Stimulated activated CD8-positive, alpha-beta memory T cell treated with anti-CD3 and anti-CD28 coated beads, Interleukin-2, amount 100 ng/mL, for 48 hours (primary cell): ENCODE results near the gene TRPM1.

Experiments used
- DNase-seq, 2 donors: peaks; one replicate each; pipeline ENCODE4 v3.0.0-alpha.2; 2020; ENCODE audit warnings: low read depth in 2 of 2

The TRPM1 gene

DNA sequence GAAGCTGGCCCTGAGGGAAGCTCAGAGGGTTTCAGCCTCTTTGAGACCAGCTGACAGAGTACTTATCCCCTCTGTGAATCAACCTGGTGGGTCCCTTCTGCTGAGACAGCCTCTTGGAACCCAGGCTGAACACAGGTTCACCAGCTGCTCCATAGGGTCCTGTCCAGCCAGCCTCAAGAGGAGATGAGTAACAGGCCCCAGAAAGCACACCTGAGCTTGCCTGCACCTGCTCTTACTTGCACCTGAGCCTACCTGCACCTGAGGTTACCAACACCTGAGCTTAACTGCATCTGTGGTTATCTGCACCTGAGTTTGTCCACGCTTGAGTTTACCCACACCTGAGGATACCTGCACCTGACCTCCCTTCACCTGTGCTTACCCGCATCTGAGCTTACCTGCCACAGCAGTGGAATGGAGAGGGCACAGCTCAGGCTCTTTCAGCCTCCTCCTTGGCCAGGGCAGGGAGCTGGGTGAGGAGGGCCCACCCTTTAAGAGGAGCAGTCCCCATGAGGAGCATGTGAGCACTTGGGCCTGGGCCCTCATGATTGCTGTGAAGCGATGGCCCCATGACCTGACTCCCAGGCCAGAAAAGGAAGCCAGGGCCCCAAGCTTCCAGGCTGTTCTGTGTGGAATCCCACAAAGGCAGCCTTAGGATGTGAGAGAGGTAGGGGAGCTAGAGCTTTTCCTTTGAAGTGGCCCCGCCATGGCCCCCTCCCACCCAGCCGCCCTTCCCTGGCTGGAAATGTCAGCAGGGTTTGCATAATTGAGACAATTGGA lies at the start of gene TRPM1:
Gene TRPM1, minus strand, starts transcription at position 464 of the 777 bp plus-strand sequence. CDS start 20,370 bp downstream, outside the sequence.
- no peak for DNase-seq

DNA sequence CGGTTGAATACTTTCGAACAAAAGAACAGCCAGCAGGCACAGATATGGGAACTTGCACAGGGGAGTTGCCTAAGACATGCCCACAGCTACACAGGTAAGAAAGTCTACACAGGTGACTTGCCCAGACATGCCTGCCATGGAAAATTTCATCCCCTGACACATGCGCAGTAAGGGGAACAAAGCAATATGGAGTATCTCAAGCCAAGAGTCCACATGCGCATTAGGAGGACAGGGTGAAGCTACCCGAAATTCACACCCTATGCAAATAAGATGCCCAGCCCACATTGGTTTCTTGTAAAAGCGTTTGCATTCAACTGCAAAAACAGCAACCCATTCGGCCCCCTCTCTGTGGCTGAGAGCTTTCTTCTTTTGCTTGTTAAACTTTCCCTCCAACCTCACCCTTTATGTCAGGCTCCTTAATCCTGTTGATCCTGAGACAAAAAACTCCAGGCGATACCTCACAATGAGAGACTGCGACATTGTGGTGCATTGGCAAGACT lies 49.3 kb upstream of the TRPM1 start:
- no peak for DNase-seq

DNA sequence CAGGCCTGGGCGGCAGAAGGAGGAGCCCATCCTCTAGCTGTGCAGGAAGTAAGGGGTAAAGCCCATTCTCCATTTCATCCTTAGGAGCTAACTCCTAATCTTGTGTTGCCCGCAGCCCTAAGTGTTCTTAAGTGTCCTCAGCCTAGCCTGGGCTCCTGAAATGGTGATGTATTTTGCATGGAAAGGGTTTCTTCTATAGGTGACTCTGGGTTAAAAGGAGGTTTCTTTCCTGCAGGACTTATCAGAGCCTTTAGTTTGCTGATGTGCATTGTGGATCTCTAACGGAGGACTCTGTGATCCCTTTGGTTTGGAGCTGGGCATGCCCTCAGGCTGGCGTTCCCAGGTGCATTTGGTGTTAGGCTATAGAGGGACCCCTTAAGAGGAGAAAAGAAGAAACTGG lies 48.5 kb upstream of the TRPM1 start:
- DNase-seq = no peak

DNA sequence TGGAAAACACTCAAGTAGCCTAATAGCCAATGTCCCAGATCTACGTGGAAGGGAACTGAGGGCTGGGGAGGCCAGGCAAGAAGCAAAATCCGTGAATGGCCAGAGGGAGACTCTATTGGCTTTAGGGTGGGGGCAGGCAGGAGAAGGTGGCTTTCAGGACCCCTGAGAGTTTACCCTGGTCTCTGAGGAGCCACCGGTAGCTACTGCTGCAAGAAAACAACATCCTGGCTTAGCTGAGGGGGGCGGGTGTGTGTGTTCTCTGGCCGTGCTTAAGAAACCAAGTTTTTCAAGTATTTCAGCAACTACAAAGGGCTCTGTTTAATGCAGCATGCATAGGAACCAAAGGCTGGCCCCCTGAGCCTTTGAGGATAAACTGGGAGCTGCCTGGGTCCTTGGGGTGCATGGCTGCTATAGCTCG lies 47.6 kb upstream of the TRPM1 start:
- DNase-seq = no peak

DNA sequence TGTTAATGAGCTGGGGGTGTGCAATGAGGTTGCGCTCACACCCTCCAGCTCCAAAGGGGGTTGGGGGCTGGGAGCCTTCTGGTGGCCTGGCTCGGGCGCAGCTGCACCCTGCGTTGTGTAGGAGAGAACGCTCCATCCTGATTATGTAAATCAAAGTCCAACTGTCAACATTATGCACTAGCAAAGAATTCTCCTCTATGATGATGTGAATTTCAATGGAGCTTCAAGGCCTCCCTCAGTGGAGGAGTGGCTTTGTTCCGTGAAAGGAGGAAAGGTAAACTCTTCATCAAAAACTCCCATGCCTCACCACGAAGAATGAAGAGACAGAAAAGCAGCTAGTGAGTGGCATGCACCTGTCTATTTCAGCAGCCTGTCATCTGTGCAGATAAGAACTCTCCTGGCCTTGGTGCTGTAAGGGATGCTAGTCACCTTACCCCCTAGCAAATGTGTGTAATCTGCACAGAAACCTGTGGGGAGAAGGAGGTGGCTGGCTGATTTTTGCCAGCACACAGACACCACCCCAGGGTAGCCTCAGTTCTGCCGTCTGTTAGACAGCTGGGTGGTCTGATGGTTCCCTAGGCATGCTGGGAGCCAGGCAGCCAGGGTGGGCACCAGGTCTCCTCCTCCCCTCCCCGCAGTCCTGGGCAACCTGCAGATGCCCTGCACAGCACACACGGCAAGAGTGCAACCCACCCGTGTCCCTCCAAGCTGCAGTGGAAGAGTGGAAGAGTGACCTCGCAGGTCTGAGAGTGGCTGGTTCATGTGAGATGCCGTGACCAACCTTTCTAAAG lies 47.0 kb upstream of the TRPM1 start:
- DNase-seq = no peak

DNA sequence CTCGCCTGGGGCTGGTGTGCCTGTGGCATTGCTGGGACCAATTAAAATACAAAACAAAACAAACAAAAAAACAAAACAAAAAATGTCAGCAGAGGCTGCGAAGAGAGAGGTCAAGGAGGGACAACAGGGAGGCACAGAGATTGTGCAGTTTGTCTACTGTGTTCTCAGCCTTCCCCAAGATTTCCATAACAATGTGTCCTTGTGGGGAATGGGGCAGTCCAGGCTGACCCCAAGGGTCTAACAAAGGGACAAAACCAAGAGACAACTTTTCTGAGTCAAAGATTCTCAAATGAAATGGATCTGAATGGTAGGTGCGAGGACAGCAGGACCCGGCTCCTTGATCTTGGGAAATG lies 46.4 kb upstream of the TRPM1 start:
- no peak for DNase-seq

DNA sequence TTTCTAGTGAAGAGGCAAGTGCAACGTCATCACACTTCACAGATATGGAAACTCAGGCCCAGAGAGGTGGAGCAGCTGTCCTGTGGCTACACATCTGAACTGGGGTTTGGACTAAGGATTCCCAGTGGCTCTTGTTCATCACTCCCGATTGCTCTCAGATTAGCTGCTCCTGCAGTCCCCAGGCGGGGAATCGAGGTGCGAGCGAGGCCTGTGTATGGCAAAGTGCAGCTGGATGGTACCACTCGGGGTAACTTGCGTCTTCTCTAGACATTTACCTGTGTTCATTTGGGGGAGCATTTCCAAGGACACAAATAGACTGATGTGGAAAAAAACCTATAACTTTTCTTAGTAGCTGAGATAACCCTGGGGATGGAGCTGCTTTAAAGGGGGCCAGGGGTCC lies 45.9 kb upstream of the TRPM1 start:
- no peak for DNase-seq

DNA sequence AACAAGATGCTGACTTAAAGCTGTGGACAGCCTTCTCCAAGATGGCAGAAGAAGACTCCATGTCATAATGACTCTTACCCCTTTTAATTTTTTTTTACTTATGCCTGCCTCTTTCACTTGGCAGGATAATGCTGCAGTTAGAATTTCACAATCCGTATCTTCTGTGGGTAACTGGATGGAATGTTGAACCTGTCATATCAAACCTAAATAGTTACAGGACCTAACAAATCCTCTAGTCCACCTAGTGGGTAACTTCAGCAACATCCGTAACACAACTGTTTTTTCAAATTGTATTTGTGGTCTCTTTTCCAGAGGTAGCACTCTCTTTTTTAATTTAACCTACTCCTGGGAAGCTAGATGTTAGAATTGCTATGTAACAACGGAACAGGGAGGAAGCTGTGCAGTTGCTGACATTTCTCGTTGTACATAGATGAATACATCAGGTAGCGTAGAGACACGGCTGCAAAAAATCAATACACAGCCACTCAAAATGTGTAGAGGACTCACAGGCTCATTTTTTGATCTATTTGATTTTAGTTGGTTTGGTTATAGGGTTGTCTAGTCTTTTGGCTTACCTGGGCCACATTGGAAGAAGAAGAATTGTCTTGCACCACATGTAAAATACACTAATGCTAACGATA lies 43.9 kb upstream of the TRPM1 start:
- DNase-seq = no peak

DNA sequence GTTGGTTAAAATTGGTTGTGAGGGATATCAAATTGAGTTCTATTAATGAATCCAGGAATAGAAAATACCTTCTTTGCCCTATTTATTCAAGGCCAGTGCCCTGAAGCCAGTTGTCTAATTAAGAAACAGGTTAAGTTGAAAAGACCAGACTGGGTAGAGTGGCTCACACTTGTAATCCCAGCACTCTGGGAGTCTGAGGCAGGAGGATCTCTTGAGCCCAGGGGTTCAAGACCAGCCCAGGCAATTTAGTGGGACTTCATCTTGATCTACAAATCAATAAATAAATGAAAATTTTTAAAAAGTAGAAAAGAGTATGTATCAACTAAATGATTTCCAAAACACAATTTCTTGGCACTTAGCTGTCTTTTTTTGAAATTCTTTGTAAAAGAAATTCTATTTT lies 40.3 kb upstream of the TRPM1 start:
- DNase-seq = no peak

DNA sequence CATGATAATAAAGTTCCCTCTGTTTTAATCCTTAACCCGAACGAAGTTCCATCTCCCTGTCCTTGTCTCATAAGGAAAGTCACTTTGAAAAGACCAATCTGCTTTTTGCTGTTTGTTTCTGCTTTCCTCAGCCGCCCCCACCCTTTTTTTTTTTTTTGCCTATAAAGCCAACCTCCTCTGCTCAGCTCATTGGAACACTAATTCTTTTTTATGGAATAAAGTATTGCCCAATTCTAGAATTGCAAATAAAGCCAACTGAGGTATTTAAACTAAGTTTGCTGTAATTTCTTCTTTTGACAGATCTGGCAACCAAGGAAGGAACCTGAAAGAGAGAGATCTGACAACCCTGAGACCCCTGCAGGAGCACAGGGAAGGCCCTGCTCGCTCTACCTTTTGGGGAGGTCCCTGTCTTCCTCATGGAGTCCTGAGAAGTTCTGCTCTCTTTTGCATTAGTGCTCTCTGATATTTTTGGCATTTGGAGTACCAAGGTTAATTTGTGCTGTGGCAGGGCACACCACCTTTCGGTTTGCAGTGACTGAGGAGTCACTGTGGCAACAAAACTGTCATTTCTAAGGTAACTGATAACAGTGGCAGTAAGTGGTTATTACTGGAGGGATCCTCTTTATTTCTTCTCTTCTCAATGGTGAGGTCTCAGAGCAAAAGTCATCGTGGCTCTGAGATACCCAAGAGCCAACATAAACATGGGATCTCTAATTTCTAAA lies 35.2 kb upstream of the TRPM1 start:
- no peak for DNase-seq

DNA sequence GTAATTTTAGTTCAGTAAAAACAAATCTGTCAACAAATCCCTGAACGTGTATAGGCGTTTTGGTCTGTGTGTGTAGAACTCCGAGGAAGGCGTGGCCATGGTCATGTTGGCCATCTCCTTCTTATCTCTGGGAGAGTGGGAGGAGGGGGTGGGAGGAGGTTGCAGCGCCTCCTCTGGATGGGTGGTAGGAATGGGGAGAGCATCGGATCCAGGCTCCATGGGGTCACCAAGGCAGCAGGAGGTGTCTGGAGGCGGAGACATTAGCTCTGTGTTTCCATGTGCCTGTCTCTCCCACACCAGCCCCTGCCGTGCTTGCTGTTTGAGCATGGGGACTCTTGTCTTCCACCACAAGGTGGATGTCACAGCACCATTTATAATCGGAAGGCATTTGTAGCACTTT lies 34.5 kb upstream of the TRPM1 start:
- no peak for DNase-seq

DNA sequence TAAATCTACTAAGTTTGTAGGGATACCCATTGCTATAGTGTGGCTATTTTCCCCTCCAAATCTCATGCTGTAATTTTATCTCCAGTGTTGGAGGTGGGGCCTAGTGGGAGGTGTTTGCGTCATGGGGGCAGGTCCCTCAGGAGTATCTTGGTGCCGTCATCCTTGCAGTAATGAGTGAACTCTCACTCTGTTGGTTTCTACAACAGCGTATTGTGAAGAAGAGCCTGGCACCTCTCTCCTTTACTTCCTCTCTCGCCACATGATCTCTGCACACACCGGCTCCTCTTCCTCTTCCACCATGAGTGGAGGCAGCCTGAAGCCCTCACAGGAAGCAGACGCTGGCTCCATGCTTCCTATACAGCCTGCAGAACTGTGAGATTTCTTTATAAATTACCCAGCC lies 34.0 kb upstream of the TRPM1 start:
- no peak for DNase-seq

DNA sequence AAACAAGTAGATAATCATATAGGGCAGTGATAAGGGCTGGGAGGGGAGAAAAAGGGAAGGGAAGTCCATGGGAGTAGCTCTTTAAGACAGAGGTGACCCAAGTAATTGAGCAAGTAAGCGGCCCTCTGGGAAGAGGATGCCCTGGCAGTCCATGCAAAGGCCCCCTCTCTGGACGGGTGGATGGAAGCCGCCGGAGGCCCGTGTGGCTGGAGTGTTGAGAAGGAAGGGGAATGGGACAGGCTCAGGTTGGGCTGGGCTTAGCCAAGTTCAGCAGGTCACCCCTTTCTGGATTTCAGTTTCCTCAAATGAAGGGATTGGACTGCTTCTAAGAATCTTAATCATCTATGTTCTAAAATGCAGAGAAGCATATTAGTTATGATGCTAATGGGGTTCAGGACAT lies 32.4 kb upstream of the TRPM1 start:
- DNase-seq = no peak

DNA sequence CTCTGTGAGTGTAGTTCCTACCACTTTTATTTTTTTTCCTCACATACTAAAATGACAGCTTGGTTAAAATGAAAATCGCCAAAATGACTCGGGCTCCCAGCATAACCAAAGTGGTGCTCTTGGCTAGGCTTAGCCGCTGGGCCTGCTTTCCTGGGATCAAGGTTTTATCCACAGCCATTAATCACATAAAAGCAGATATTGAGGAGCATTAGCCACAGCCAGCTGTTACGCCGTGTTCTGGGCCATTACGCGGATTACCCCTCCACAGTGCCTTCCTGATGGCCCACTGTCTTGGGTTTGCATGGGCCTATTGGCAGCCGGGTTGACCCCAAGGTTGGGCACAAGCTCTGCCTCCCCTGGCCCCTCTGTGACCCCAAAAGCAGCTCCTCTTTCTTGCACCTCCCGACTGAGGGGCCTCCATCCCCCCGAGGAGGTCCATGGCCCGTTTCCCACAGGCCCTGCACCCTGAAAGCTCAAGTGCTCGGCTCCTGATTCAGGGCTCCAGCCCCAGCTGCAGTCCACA lies 30.4 kb upstream of the TRPM1 start:
- DNase-seq = no peak

DNA sequence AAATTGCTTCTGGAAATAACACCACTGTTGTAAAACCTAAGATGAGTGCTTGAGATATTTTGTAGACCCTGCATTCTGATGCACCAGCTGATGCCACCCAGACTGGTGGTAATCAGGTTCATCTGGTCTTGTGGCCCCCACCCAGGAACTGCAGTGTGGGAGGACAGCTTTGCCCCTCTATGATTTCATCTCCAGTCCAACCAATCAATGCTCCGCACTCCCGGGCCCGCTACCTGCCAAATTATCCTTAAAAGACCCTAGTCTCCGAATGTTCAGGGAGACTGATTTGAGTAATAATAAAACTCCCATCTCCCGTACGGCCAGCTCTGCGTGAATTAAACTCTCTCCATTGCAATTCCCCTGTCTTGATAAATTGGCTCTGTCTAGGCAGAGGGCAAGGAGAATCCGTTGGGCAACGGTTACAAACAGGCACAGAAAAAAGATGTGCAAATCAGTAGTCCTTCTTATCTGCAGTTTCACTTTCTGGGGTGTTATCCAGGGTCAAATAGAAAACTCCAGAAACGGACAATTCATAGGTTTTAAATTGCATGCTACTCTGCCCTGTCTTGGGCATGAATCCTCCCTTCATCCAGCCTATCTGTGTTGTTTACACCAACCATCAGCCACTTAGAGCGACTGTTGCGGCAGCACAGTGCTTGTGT lies 29.2 kb upstream of the TRPM1 start:
- DNase-seq = no peak

DNA sequence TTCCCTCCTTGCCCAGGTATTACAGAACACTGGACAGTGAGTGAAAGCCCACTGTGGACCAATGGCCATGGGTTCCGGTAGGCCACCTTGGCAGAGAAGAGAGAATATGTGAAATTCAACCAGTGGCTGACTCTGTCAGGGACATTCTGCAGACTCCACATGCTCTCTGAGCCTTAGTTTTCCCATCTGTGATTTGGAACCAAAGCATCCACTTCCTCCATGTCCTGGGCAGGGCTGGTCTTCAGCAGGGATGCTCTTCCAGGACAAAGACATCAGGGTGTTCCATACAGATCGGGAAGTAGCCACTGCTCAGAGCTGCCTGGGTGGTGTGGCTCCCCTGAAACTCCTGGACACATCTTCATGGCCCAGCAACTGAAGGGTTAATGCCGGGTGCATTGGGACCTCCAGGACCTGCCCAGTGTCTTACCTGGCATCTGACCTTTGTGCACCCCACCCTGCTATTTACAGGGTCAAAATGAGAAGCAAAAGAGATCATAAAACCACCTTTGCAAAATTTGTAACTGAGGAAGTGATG lies 28.3 kb upstream of the TRPM1 start:
- DNase-seq = no peak

DNA sequence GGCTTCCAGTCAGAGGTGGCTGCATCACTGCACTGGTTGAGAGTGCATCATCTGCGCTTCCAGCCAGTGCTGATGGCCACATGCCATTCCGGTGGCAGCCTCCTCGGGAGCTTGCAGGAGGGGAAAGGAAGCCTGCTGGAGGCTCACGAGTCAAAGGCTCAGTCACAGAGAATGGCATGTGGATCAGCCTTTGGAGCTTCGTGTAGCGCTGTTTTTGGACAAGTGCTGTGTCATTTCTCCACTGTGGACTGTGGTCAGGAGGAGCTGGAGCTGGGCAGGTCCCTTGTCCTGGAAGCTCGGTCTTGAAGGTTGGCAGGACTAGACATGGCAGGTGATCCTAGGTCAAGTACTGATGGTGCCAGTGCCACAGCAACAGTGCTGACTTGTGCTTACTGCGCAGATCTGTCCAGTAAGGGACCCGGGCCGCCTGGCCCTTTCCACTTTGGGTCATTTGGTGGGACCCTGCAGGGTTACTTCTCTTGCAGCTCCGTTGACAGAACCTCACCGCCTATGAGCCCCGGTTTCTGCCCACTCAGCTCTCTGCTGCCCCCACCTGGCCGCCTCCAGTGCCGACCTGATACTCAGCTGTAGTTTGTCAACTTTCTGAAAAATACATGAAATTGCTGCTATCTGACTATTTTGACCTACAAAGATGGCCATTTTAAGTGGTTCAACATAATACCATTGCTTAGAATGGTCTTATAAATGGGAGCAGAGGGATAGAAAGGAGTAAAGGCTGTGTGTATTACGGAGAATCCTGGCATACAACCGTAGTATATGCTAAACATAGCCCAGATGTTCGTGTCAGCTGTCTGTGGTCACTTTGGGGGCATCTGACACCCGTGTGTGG lies 27.6 kb upstream of the TRPM1 start:
- DNase-seq = peak; percentile 66 to 74

DNA sequence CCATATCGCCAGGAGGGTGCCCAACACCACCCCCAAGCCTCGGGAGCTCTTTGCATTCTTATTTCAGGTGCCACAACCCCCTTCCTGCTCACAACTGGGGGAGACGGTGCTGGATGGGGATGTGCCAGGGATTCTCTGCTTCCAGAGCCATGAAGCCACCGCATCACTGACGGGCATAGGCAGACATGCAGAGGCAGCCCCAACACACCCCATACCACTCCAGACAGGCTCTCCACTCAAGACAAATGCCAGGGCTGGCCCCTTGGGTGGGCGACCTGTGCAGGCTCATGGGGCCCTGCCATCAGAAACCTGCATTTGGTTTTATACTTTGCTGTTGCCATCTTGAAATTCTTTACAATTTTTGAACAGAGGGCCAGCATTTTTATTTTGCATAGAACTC lies 27.0 kb upstream of the TRPM1 start:
- no peak for DNase-seq

DNA sequence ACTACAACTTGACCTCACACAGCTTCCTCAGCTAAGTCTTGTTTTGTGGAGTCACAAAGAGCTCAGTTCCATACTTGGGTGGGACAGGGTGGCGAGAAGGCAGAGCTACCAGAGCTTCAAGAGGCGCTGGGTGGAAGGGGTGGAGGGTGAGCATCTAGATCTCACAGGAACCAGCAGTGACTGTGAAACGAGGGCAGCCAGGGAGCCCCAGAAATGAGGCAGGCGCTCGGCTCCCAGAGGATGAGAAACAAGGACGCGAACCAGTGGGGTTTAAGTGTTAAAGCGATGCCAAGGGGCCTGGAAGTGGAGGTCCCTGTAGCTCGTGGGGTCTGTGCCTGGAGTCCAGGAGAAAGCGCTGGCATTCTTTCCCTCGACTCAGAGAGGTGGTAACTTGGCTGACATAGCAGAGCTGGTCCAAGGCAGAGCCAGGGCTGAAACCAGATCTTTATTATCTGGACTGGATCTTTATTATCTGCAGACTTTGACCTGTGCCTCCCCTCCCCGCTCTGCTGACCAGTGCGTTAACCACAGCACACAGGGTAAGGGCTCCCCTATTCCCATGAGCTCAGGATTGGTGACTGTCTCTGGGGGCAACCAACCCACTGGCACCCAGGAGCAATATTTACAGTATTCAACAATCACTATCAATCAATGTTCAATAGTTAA lies 26.2 kb upstream of the TRPM1 start:
- no peak for DNase-seq
